H1 (cell line): ENCODE measurements around the gene MTFR1L. TPM values are rescaled to one million over a fixed set of nuclear protein-coding genes. Genes with fewer than 3 reads are reported as not detected.

ENCODE experiments used
- CTCF ChIA-PET: fragments of 300-600 bp; sonication (Branson Sonifier 250); formaldehyde crosslinking; loops from one replicate; lab custom pipeline; 2021; ENCODE audit not compliant: partially characterized antibody; lab: Charles Lee
- POLR2A ChIA-PET: fragments of 300-600 bp; sonication (Branson Sonifier 250); formaldehyde crosslinking; loops from one replicate; lab custom pipeline; 2021; ENCODE audit warnings: inconsistent platforms; ENCODE audit not compliant: partially characterized antibody; lab: Charles Lee
- DNase-seq, 2 experiments: peaks; one replicate each; pipeline versions ENCODE4 v3.0.0 to v3.0.0-alpha.2; 2010 to 2022; ENCODE audit warnings: low spot score in 2 of 2, low read depth in 1 of 2, mixed read lengths in 1 of 2
- FAIRE-seq: peaks from 2 replicates; lab custom pipeline; 2011; peaks lifted over from hg19 to GRCh38; lab: Jason Lieb, UNC
- H2AFZ ChIP-seq: 2 replicates; pipeline ENCODE4 v1.8.1; 2012; ENCODE audit warnings: low read length, inconsistent platforms
- H2AK5ac ChIP-seq: 2 replicates; pipeline ENCODE4 v1.6.1; 2013; ENCODE audit warnings: low read depth, low read length
- H2BK120ac ChIP-seq: replicated peaks from 2 replicates; pipeline ENCODE3; 2013; ENCODE audit warnings: low read depth, low read length, inconsistent platforms
- H2BK12ac ChIP-seq: 2 replicates; pipeline ENCODE4 v1.6.1; 2013; ENCODE audit warnings: low read depth, low read length
- H2BK15ac ChIP-seq: 2 replicates; pipeline ENCODE4 v1.6.1; 2013; ENCODE audit warnings: low read length
- H2BK20ac ChIP-seq: 2 replicates; pipeline ENCODE4 v1.6.1; 2013; ENCODE audit warnings: low read length
- H2BK5ac ChIP-seq: 2 replicates; pipeline ENCODE4 v1.6.1; 2013; ENCODE audit warnings: low read depth, low read length
- H3K14ac ChIP-seq: 2 replicates; pipeline ENCODE4 v1.6.1; 2013; ENCODE audit warnings: inconsistent platforms; ENCODE audit not compliant: insufficient read length
- H3K18ac ChIP-seq: 2 replicates; pipeline ENCODE4 v1.6.1; 2013; ENCODE audit warnings: low read length; ENCODE audit errors: extremely low read depth
- H3K23ac ChIP-seq: 2 replicates; pipeline ENCODE4 v1.6.1; 2013; ENCODE audit warnings: inconsistent platforms; ENCODE audit not compliant: insufficient read length
- H3K23me2 ChIP-seq: 2 replicates; pipeline ENCODE4 v1.6.1; 2013; ENCODE audit warnings: low read depth, low read length
- H3K27ac ChIP-seq: 2 replicates; pipeline ENCODE4 v1.6.1; 2011; ENCODE audit warnings: low read depth, low read length, inconsistent platforms
- H3K27me3 ChIP-seq, 4 experiments: replicated peaks in 1 of 4; 1 replicate in 1 of 4; 2 replicates in 3 of 4; pipeline versions ENCODE4 v1.6.1 to v1.8.1; 2011 to 2013; ENCODE audit warnings: low read length in 3 of 4, mild to moderate bottlenecking in 3 of 4, inconsistent platforms in 2 of 4, mixed read lengths in 2 of 4, moderate library complexity in 1 of 4; ENCODE audit not compliant: control insufficient read depth in 3 of 4, insufficient read depth in 3 of 4; ENCODE audit errors: extremely low read depth in 1 of 4
- H3K36me3 ChIP-seq, 4 experiments: 2 replicates each; pipeline versions ENCODE4 v1.6.1 to v1.8.1; 2011 to 2013; ENCODE audit warnings: mild to moderate bottlenecking in 4 of 4, low read length in 3 of 4, moderate library complexity in 2 of 4, control low read depth in 1 of 4, inconsistent platforms in 1 of 4; ENCODE audit not compliant: insufficient read depth in 4 of 4, control insufficient read depth in 2 of 4
- H3K4ac ChIP-seq: replicated peaks from 2 replicates; pipeline ENCODE3; 2013; ENCODE audit warnings: low read length, low read depth, mixed read lengths, inconsistent platforms; ENCODE audit not compliant: insufficient read length
- H3K4me1 ChIP-seq, 4 experiments: replicated peaks in 1 of 4; 1 replicate in 1 of 4; 2 replicates in 3 of 4; pipeline versions ENCODE4 v1.6.1 to v1.8.1; 2011 to 2013; ENCODE audit warnings: low read length in 3 of 4, inconsistent platforms in 2 of 4, mixed read lengths in 1 of 4; ENCODE audit not compliant: insufficient read depth in 4 of 4, control insufficient read depth in 3 of 4
- H3K4me2 ChIP-seq, 2 experiments: 2 replicates each; pipeline versions ENCODE4 v1.6.1 to v1.8.1; 2011 to 2013; ENCODE audit warnings: low read depth in 2 of 2, low read length in 2 of 2, control low read depth in 1 of 2, inconsistent platforms in 1 of 2, mild to moderate bottlenecking in 1 of 2; ENCODE audit not compliant: insufficient read depth in 1 of 2
- H3K4me3 ChIP-seq, 4 experiments: fragments of 200-600, 300-600 bp in 1 of 4; sonication (generic), shearing (Covaris generic), sonication (Bioruptor Twin) in 1 of 4; 2 replicates each; pipeline versions ENCODE4 v1.5.1 to v1.8.1; 2011 to 2016; ENCODE audit warnings: low read length in 4 of 4, low read depth in 3 of 4, control low read depth in 2 of 4, inconsistent platforms in 2 of 4, mild to moderate bottlenecking in 2 of 4, mixed read lengths in 1 of 4, moderate library complexity in 1 of 4; ENCODE audit not compliant: insufficient read depth in 2 of 4; ENCODE audit errors: extremely low read depth in 1 of 4
- H3K56ac ChIP-seq: replicated peaks from 2 replicates; pipeline ENCODE3; 2013; ENCODE audit warnings: low read depth, mild to moderate bottlenecking, mixed read lengths, low read length, inconsistent platforms; ENCODE audit not compliant: insufficient read length
- H3K79me1 ChIP-seq: 2 replicates; pipeline ENCODE4 v1.6.1; 2013; ENCODE audit warnings: low read depth, low read length, control low read depth
- H3K79me2 ChIP-seq, 2 experiments: 2 replicates each; pipeline versions ENCODE4 v1.6.1 to v1.8.1; 2012 to 2013; ENCODE audit warnings: low read length in 2 of 2, mild to moderate bottlenecking in 2 of 2, inconsistent platforms in 1 of 2; ENCODE audit not compliant: insufficient read depth in 2 of 2, control insufficient read depth in 1 of 2
- H3K9ac ChIP-seq, 4 experiments: replicated peaks in 1 of 4; 1 replicate in 1 of 4; 2 replicates in 3 of 4; pipeline versions ENCODE4 v1.6.1 to v1.8.1; 2011 to 2013; ENCODE audit warnings: low read depth in 3 of 4, low read length in 3 of 4, control low read depth in 2 of 4, mild to moderate bottlenecking in 2 of 4, moderate library complexity in 2 of 4, inconsistent platforms in 1 of 4; ENCODE audit errors: extremely low read depth in 1 of 4
- H3K9me3 ChIP-seq, 2 experiments: 2 replicates each; pipeline versions ENCODE4 v1.6.1 to v1.8.1; 2012 to 2013; ENCODE audit warnings: mild to moderate bottlenecking in 2 of 2, moderate library complexity in 2 of 2, control low read depth in 1 of 2, inconsistent platforms in 1 of 2, low read depth in 1 of 2, low read length in 1 of 2, mixed read lengths in 1 of 2; ENCODE audit not compliant: insufficient read depth in 2 of 2
- H4K20me1 ChIP-seq, 2 experiments: replicated peaks in 1 of 2; 2 replicates each; pipeline versions ENCODE3 to v1.8.1; 2011 to 2013; ENCODE audit warnings: inconsistent platforms in 2 of 2, low read length in 2 of 2, mild to moderate bottlenecking in 1 of 2; ENCODE audit not compliant: insufficient read depth in 2 of 2, control insufficient read depth in 1 of 2
- H4K5ac ChIP-seq: 2 replicates; pipeline ENCODE4 v1.6.1; 2013; ENCODE audit warnings: low read length, low read depth, mixed read lengths, inconsistent platforms; ENCODE audit not compliant: insufficient read length
- H4K8ac ChIP-seq: 2 replicates; pipeline ENCODE4 v1.8.0; 2013; ENCODE audit warnings: mild to moderate bottlenecking, moderate library complexity, low read length, inconsistent platforms; ENCODE audit not compliant: insufficient read depth; ENCODE audit errors: extremely low read depth
- H4K91ac ChIP-seq: replicated peaks from 2 replicates; pipeline ENCODE3; 2013; ENCODE audit warnings: low read length, mixed read lengths, inconsistent platforms; ENCODE audit not compliant: insufficient read length
- CBX8 ChIP-seq: fragments of 300-800, 300-1000 bp; sonication (generic); IDR thresholded peaks from 2 replicates; pipeline ENCODE4 v1.7.1; 2016; ENCODE audit warnings: low read depth, low read length, borderline replicate concordance
- HDAC2 ChIP-seq, 2 experiments: fragments of 300-600 bp in 1 of 2; sonication (generic) in 1 of 2; IDR thresholded peaks; 2 replicates each; pipeline ENCODE4 v1.6.1; 2011 to 2012; ENCODE audit warnings: low read depth in 2 of 2, low read length in 2 of 2, mild to moderate bottlenecking in 2 of 2, moderate library complexity in 2 of 2, borderline replicate concordance in 1 of 2, inconsistent platforms in 1 of 2
- KDM5A ChIP-seq: fragments of 200-600 bp; IDR thresholded peaks from 2 replicates; pipeline ENCODE4 v1.7.1; 2012; ENCODE audit warnings: mild to moderate bottlenecking, low read length, inconsistent platforms, mixed read lengths
- NRF1 ChIP-seq: IDR thresholded peaks from 2 replicates; pipeline ENCODE4 v1.6.1; 2011; ENCODE audit warnings: mild to moderate bottlenecking, low read depth, low read length, improper control_type of control experiment
- RXRA ChIP-seq: IDR thresholded peaks from 2 replicates; pipeline ENCODE4 v1.6.1; 2011; ENCODE audit warnings: low read depth, mild to moderate bottlenecking, low read length, moderate library complexity; ENCODE audit not compliant: insufficient read depth
- SAP30 ChIP-seq: fragments of 300-600 bp; sonication (generic); IDR thresholded peaks from 2 replicates; pipeline ENCODE4 v1.7.1; 2012; ENCODE audit warnings: low read length, moderate library complexity, mild to moderate bottlenecking, inconsistent platforms; ENCODE audit not compliant: insufficient read depth, insufficient replicate concordance
- SRF ChIP-seq: IDR thresholded peaks from 2 replicates; pipeline ENCODE4 v1.6.1; 2011; ENCODE audit warnings: mild to moderate bottlenecking, low read depth, low read length, moderate library complexity
- SUZ12 ChIP-seq: fragments of 200-600 bp; sonication (generic); IDR thresholded peaks from 2 replicates; pipeline ENCODE4 v1.6.1; 2012; ENCODE audit warnings: mild to moderate bottlenecking, inconsistent platforms, low read length, moderate library complexity, mixed read lengths
- WGBS, 2 experiments: shearing (Covaris generic) in 1 of 2; methylation state at CpG; one replicate each; pipeline versions ENCODE4 v1.1.6 to v1.1.7; 2013 to 2015; ENCODE audit warnings: low lambda C conversion rate in 2 of 2, mixed read lengths in 2 of 2, inconsistent platforms in 1 of 2, low coverage in 1 of 2, missing lambda C conversion rate in 1 of 2; ENCODE audit not compliant: insufficient replicate concordance in 2 of 2, insufficient coverage in 1 of 2, insufficient read length in 1 of 2; ENCODE audit errors: extremely low coverage in 1 of 2, missing lambda C conversion rate in 1 of 2; 5-methylcytosine and 5-hydroxymethylcytosine counted together
- polyA plus RNA-seq, 7 experiments: library from polyadenylated mRNA; depleted of rRNA in 3 of 7; stranded (reverse) in 5 of 7; unstranded in 2 of 7; fragments of >200 nt in 5 of 7; fragments of 200-250 nt in 2 of 7; gene quantifications; 1 replicate in 5 of 7; 2 replicates in 1 of 7; 4 replicates in 1 of 7; pipeline versions ENCODE4 v1.2.1 to v1.2.3, GENCODE V29; 2011 to 2013; ENCODE audit warnings: missing spikeins in 2 of 7, mixed read lengths in 2 of 7
- total RNA-seq: library from RNA; stranded (reverse); fragmentation: NEBNext Ultra II Directional; extraction: Animal tissue kit (Norgen Biotek cat#: 25700); gene quantifications from 2 replicates; pipeline ENCODE4 v1.2.1, GENCODE V29; 2021
- TF ChIP-seq, protein P1 (sequence below): IDR thresholded peaks from 2 replicates; pipeline ENCODE4 v1.6.1; 2012; ENCODE audit warnings: inconsistent platforms
- TF ChIP-seq, protein P2 (sequence below), 3 experiments: IDR thresholded peaks; 1 replicate in 2 of 3; 2 replicates in 1 of 3; pipeline versions ENCODE4 v1.5.1 to v1.6.1; 2011; ENCODE audit warnings: low read length in 3 of 3, mild to moderate bottlenecking in 3 of 3, inconsistent platforms in 2 of 3, low read depth in 1 of 3, moderate library complexity in 1 of 3; ENCODE audit not compliant: insufficient read depth in 1 of 3; ENCODE audit errors: control extremely low read depth in 1 of 3

Gene MTFR1L
- total and polyA plus RNA-seq, 2 of the 8 experiments (the other 6 are each of a cell fraction or from before 2014, with no cell fraction given), result 20.8 to 23.1 TPM

DNA sequence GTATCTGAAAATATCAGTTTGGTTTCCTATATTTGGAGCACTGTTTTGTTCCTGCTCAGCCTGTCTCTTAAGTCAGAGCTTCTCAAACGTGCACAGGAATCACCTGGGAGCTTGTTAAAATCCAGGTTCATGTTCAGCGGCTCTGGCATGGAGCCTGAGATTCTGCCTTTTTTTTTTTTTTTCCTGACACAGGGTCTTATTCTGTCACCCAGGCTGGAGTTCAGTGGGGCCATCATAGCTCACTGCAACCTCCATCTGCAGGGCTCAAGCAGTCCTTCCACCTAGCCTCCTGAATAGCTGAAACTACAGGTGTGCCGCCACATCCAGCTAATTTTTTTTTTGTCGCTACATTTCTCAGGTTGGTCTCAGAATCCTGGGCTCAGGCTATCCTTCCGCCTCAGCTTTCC is 32.0 kb upstream of the MTFR1L start:
- no peak for DNase-seq
- ChIA-PET POLR2A (interaction anchor here (1.5 to 1.6 kb wide), 2 partner anchors 12 to 23 kb away, joined by 3 to 5 read pairs; partner anchors contain the start of gene SELENON), CTCF (interaction anchor here (0.6 to 4.2 kb wide), 15 partner anchors 8 to 1211 kb away, joined by 3 to 28 read pairs (median 3); no protein-coding TSS in a partner anchor)
- H3K23ac ChIP-seq, result no peak overlapping the region
- FAIRE-seq, result no peak
- H3K14ac ChIP-seq, result no peak overlapping the region
- H3K4me1 ChIP-seq, result 0 out of 7 replicates have a peak, but pooled peaks cover 0 to under 1% (median 0%) of the 10 kb centered on the region in 4 experiments
- no peaks in the 10 kb centered on the region for H3K23me2 ChIP-seq
- no peak overlapping the region for H4K91ac ChIP-seq
- no peak overlapping the region for H2BK5ac ChIP-seq
- no peak overlapping the region for H2AFZ ChIP-seq
- no peak overlapping the region for H2BK12ac ChIP-seq
- H2BK15ac ChIP-seq, result no peak overlapping the region
- 91% methylated on average over 5 of the region's 5 CpGs; no CpG with 5 or more reads in 1 of the 2 experiments for WGBS, 2 experiments
- H2BK120ac ChIP-seq, result no peak overlapping the region
- H4K20me1 ChIP-seq, result no peaks in the 10 kb centered on the region
- H3K4me3 ChIP-seq, result no peak overlapping the region
- no peaks in the 10 kb centered on the region for H3K79me1 ChIP-seq
- no peaks in the 10 kb centered on the region for H3K9me3 ChIP-seq
- no peak overlapping the region for H2AK5ac ChIP-seq
- H3K18ac ChIP-seq, result no peak overlapping the region
- H4K5ac ChIP-seq, result no peak overlapping the region
- H2BK20ac ChIP-seq, result no peak overlapping the region
- no peaks in the 10 kb centered on the region; a peak in 1 of 8 replicates for H3K36me3 ChIP-seq
- no peaks in the 10 kb centered on the region for H3K79me2 ChIP-seq
- no peak overlapping the region for H4K8ac ChIP-seq
- H3K4me2 ChIP-seq, result no peak overlapping the region
- no peak overlapping the region for H3K4ac ChIP-seq
- no peak overlapping the region for H3K56ac ChIP-seq
- no peak overlapping the region for H3K27ac ChIP-seq
- no peak overlapping the region for H3K9ac ChIP-seq
- H3K27me3 ChIP-seq, result no peaks in the 10 kb centered on the region
- TF ChIP-seq HDAC2 (IDR thresholded peaks at IDR 0.05; ENCODE audit: borderline replicate concordance in 1 of 2, low read depth in 2 of 2, low read length in 2 of 2) (no peak), KDM5A (no peak), SAP30 (no peak), SUZ12 (no peak), SRF (no peak), RXRA (no peak), NRF1 (no peak), CBX8 (no peak)
- TF ChIP-seq, protein P1, sequence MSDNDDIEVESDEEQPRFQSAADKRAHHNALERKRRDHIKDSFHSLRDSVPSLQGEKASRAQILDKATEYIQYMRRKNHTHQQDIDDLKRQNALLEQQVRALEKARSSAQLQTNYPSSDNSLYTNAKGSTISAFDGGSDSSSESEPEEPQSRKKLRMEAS, result no peak
- TF ChIP-seq, protein P2, sequence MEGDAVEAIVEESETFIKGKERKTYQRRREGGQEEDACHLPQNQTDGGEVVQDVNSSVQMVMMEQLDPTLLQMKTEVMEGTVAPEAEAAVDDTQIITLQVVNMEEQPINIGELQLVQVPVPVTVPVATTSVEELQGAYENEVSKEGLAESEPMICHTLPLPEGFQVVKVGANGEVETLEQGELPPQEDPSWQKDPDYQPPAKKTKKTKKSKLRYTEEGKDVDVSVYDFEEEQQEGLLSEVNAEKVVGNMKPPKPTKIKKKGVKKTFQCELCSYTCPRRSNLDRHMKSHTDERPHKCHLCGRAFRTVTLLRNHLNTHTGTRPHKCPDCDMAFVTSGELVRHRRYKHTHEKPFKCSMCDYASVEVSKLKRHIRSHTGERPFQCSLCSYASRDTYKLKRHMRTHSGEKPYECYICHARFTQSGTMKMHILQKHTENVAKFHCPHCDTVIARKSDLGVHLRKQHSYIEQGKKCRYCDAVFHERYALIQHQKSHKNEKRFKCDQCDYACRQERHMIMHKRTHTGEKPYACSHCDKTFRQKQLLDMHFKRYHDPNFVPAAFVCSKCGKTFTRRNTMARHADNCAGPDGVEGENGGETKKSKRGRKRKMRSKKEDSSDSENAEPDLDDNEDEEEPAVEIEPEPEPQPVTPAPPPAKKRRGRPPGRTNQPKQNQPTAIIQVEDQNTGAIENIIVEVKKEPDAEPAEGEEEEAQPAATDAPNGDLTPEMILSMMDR (IDR thresholded peaks at IDR 0.05; ENCODE audit: control extremely low read depth in 1 of 3, insufficient read depth in 1 of 3, low read depth in 1 of 3, low read length in 3 of 3), result no peak
